ELF-1 (cell line): ENCODE results near the gene AUTS2.
A peak's percentile ranks its signal among the peaks of the same experiment; 100 is the strongest.

Source experiments
- DNase-seq: peaks from one replicate; pipeline ENCODE4 v3.0.0-alpha.2; 2016; ENCODE audit warnings: low read depth, low spot score

The AUTS2 gene

DNA sequence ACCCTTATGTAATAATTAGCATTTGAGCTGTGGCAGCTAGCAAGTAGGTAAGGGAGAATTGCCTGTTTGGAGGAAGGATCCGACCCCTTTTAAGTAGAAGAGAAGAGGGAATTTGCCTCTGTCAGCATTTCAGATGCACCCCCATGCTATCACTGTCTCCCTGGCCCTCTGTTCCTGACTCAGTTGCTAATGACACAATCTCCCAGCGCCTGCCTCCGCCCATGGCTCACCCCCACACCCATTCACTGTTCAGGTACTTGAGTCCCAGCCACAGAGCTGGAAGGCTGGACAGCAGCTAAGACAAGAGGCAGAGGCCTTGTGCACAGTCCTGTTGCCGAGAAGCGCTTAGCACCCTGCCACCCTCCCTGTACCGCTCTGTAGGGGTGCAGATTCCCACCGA, 1021.4 kb downstream of the AUTS2 start:
- DNase-seq: peak; percentile 50

GRCh38 chr7:70620333-70621055, 1022.2 kb downstream of the AUTS2 start:
- peak; percentile 62 for DNase-seq

GRCh38 chr7:70621954-70622600, 1023.8 kb downstream of the AUTS2 start:
- DNase-seq: no peak

- DNase-seq: no peak
Measured at GRCh38 chr7:70622936-70623335, 1024.7 kb downstream of the AUTS2 start.

GRCh38 chr7:70624500-70625103, 1026.3 kb downstream of the AUTS2 start:
- no peak for DNase-seq

DNA sequence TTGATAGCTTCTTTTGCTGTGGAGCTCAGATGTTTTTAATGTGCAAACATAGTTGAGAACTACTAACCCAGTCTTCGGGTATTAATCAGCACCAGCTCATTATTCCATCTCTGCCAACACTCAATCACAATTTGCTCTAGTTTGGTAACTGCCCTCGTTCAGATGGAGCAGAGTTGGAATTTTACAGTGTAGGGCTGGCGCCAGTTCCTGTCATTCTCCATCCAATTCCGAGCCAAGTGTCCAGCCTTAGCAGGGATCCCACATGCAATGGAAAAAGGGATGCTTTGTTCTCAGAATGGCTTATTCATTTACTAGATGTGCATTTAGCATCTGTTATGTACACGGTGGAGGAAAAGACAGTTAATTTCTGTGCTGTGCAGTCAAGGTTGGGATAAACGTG, 1029.2 kb downstream of the AUTS2 start:
- DNase-seq: no peak

DNA sequence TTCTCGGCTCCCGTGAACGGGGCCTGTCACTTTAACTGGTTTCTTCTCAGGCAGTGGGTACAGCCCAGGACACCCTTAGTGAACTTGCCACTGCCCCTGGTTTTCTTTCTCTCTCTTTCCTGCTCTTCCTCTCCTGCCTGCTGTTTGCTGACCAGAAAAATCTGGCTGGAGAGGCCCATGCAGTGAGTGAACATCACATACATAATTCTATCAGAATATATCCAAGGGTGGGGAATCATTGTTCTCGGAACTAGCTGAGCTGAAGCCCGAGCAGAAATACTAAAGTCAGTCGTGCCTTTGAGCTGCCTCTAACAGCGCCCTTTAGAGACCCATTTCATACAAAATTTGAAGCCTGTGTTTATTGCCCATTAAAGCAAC, 1032.2 kb downstream of the AUTS2 start:
- no peak for DNase-seq

GRCh38 chr7:70630818-70631457, 1032.7 kb downstream of the AUTS2 start:
- DNase-seq: peak; percentile 50

DNA sequence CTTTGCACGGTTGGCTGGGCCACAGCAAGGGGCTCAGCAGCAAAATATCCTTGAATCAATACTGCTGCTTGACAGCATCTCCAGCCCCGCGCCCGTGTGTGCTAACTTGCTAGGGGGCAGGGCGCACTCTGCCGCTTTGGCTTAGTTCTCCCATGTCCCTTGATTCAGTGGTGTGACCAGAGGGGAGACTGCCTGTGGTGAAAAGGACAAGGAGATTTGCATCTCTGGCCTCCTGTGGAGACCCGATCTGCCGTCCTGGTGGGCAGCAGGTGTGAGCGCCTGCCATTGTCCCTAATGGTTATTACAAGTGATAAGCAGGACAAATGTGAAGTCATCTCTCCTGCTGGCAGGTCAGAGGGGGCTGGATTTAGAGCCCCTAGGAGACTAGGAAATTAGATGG, 1033.4 kb downstream of the AUTS2 start:
- peak; percentile 48 for DNase-seq

GRCh38 chr7:70632400-70632799, 1034.1 kb downstream of the AUTS2 start:
- no peak for DNase-seq

- peak; percentile 25 for DNase-seq
Measured at GRCh38 chr7:70634071-70634470, 1035.8 kb downstream of the AUTS2 start.

GRCh38 chr7:70634610-70635068, 1036.4 kb downstream of the AUTS2 start:
- DNase-seq: no peak

DNA sequence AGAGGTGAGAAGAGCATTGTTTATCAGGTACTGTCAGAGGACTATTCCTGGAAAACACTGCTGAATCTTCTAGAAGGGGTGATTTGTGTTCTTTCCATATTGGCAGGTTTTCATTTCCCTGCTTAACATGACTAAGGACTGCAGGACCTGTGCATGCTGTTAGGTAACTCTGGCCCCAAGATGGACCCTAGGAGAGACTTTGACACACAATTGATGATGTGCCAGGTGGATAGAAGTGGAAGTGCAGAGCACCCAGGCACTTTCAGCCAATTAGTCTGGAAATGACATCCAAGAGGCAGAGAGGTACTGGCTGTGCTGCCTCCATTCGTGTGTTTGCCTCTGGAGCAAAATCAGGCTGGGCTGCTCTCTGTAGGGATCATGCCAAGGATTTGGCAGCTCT, 1037.4 kb downstream of the AUTS2 start:
- no peak for DNase-seq

GRCh38 chr7:70636169-70636568, 1037.9 kb downstream of the AUTS2 start:
- DNase-seq: no peak

DNA sequence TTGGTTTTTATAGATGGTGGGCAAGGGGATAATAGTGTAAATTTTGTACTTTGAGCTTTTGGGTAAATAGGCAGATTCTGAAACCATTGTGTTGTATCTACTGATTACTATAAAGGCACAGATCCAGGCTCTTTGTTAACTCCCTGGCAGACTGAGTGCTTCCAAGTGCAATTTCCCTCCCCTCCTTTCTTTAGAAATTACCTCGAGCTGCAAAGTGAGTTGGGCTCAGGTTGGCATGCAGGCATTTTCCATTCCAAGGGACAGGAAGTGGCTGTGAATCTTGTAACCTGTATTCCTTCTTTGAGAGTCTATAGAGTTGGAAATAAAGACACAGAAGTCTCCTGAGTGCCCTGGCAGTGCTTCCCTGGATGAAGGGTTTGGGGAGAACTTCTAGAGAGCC, 1039.5 kb downstream of the AUTS2 start:
- no peak for DNase-seq

GRCh38 chr7:70638158-70639107, 1040.2 kb downstream of the AUTS2 start:
- DNase-seq: no peak

GRCh38 chr7:70640266-70640833, 1042.1 kb downstream of the AUTS2 start:
- DNase-seq: no peak

DNA sequence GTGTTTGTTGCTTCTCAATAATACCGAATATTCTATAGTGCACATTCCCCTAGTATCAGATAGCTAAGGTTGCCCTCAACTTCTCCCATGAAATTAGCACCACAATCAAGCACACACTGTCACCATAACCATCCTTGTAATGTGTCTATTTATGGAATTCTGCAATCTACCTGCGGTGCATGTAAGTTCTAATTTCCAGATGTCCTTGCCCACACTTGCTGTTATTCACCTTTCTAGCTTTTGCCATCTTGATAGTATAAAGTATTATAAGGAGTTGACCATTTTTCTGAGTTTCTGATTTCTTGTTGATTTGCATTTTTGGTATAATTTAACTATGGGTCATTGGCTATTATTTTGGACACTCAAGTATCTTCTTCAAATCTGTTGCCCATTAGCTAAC, 1043.6 kb downstream of the AUTS2 start:
- no peak for DNase-seq

GRCh38 chr7:70645279-70645678, 1047.0 kb downstream of the AUTS2 start:
- no peak for DNase-seq

DNA sequence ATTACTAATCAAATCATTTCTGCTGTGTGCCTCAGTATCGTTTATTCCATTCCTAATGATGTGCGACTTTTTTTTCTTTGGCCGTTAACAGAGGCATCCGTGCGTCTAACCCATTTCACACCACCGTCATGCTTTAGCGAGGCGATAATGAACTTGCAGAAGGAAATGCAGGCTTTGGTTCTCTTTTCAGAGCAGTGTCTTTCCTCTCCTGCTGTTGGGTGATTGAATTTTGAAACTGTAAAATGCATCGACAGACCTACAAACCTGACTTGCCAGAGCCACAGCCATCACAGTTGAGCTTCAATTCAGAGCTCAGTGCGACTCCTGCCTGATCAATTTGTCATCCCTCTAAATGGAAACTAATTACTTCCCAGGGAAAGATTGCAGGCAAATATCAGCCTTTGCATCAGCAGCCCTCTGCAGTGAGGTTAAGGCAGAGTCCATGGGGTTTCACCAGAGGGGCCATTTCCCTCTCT, 1047.6 kb downstream of the AUTS2 start:
- no peak for DNase-seq
